ENCODE data around the gene C1GALT1.

C1GALT1 gene

DNA sequence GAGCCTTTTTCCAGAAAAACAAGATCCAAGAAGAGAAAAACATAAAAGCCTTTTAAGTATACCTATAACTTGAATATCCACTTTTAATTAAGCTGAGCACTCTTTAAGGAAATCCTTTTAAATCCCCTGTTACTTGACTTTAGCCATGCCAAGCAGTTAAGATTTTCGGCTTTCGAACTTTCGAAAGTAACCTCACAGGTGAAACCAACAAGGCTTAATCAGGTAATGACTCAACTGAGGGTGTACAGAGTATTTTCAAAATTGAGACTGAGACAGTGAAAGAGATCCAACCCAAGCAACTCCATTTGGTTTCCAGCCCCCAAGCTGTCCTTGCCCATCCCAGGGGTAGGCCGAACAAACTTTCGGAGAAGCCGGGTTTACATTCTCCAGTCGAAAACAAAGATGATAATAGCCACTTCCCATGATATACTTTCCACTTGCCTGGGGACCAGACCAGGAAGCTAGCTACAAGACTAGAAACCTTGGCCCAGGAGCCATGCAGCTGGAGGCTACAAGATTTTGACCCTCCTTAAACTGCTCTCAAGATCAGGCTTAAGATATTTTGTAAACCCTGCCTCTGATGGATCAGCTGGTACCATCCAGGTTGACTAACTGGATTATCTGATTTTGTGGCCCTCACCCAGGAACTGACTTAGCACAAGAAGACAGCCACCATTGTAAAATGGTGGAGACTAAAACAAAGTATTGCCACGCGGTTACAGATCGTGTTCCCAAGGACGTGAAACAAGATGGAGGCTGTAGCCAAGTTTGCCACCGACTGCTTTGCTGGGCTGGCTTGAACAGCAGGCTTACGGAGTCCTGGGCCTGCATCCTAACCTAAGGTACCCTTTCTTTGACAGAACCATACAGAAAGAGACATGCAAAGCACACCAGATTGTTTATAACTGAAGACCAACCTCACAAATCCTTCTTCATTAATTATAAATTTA is 32.3 kb downstream of the C1GALT1 start:
- TF ChIP-seq CTCF (conservative IDR thresholded peaks at IDR 0.05; ENCODE audit: low read depth, low read length), result no peak
- no peak for DNase-seq (ENCODE audit: low read depth)
- H3K4me3 ChIP-seq (ENCODE audit: low read length), result no peak overlapping the region

GRCh38 chr7:7216279-7216678 is 33.9 kb downstream of the C1GALT1 start:
- no peak for TF ChIP-seq CTCF (conservative IDR thresholded peaks at IDR 0.05; ENCODE audit: low read depth, low read length)
- no peak overlapping the region for H3K4me3 ChIP-seq (ENCODE audit: low read length)
- DNase-seq (ENCODE audit: low read depth), result no peak

DNA sequence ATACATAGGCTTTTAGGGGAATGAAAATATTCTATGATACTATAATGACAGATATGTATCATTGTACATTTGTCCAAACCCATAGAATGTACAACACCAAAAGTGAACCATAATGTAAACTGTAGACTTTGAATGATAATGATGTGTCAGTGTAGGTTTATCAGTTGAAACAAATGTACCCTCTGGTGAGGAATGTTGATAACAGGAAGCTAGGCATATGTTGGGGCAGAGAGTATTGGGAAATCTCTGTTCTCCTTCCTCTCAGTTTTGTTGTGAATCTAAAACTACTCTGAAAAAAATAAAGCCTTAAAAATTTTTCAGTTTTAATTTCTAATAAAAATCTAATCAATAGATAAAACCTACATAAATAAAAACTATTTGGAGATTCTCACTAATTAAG is 36.9 kb downstream of the C1GALT1 start:
- H3K4me3 ChIP-seq (ENCODE audit: low read length), result no peak overlapping the region
- DNase-seq (ENCODE audit: low read depth), result no peak
- TF ChIP-seq CTCF (conservative IDR thresholded peaks at IDR 0.05; ENCODE audit: low read depth, low read length), result no peak

- DNase-seq (ENCODE audit: low read depth), result no peak
- TF ChIP-seq CTCF (conservative IDR thresholded peaks at IDR 0.05; ENCODE audit: low read depth, low read length), result no peak
- H3K4me3 ChIP-seq (ENCODE audit: low read length), result no peak overlapping the region
Measured at GRCh38 chr7:7220821-7221220, 38.5 kb downstream of the C1GALT1 start.

DNA sequence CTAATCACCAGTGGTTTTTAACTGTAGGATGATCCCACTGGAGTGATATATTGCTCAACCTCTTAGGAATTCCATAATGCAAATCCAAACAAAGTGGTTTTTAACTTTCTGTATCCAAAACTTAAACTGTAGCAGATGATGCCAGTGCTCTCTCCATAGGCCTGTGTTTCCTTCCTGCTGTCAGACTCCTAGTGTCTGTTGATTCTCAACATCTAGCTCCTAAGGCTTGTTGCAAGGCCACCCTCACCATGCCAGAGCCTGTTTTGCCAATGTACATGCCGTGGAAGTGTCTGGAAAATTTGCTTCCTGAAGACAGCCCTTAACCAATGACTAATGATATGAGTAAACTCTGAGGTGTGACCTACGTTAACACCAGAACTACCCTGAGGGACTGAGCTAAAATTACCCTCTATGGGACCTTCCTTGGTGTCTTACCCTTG is 39.3 kb downstream of the C1GALT1 start:
- no peak for TF ChIP-seq CTCF (conservative IDR thresholded peaks at IDR 0.05; ENCODE audit: low read depth, low read length)
- no peak for DNase-seq (ENCODE audit: low read depth)

GRCh38 chr7:7223250-7223649 is 40.9 kb downstream of the C1GALT1 start:
- no peak overlapping the region for H3K4me3 ChIP-seq (ENCODE audit: low read length)
- DNase-seq (ENCODE audit: low read depth), result no peak
- no peak for TF ChIP-seq CTCF (conservative IDR thresholded peaks at IDR 0.05; ENCODE audit: low read depth, low read length)

More for the DNA sequence above, 39.3 kb downstream of the C1GALT1 start:
- no peak overlapping the region for H3K4me3 ChIP-seq (ENCODE audit: low read length)

GRCh38 chr7:7226407-7226806 is 44.1 kb downstream of the C1GALT1 start:
- no peak for DNase-seq (ENCODE audit: low read depth)
- H3K4me3 ChIP-seq (ENCODE audit: low read length), result no peak overlapping the region
- no peak for TF ChIP-seq CTCF (conservative IDR thresholded peaks at IDR 0.05; ENCODE audit: low read depth, low read length)

Measured in retinal pigment epithelial cell (primary cell).